Endothelial cell of umbilical vein (primary cell): ENCODE results near the gene SLC16A5. TPM values are rescaled to one million over a fixed set of nuclear protein-coding genes. Genes with fewer than 3 reads are reported as not detected.

Experiments
- BruUV-seq: library from RNA; stranded (reverse); fragments of 400-500 nt; replicated peaks from 2 replicates; lab custom pipeline; 2021; lab: Mats Ljungman, UMichigan
- CTCF ChIA-PET: fragments of 300-600, 350-600 bp; sonication (Branson Sonifier 250); formaldehyde crosslinking; loops from one replicate; lab custom pipeline; 2021; ENCODE audit warnings: antibody characterized with exemption, inconsistent platforms; lab: Charles Lee
- POLR2A ChIA-PET: fragments of 300-600, 350-600 bp; sonication (Branson Sonifier 250); formaldehyde crosslinking; loops from one replicate; lab custom pipeline; 2021; ENCODE audit warnings: antibody characterized with exemption, inconsistent platforms; lab: Charles Lee
- DNase-seq: peaks from one replicate; pipeline ENCODE4 v3.0.0-alpha.2; 2011; ENCODE audit warnings: low read depth, low spot score
- FAIRE-seq: peaks from 2 replicates; lab custom pipeline; 2011; peaks lifted over from hg19 to GRCh38; lab: Jason Lieb, UNC
- H2AFZ ChIP-seq: 2 replicates; pipeline ENCODE4 v1.6.0; 2012; ENCODE audit warnings: low read depth, low read length, control low read depth, inconsistent platforms
- H3K27ac ChIP-seq: 2 replicates; pipeline ENCODE4 v1.5.1; 2011; ENCODE audit warnings: low read depth, mild to moderate bottlenecking, control low read depth, low read length, moderate library complexity; ENCODE audit not compliant: insufficient read depth
- H3K27me3 ChIP-seq, 2 experiments: 2 replicates each; pipeline versions ENCODE4 v1.6.0 to v1.6.1; 2011; ENCODE audit warnings: low read length in 2 of 2, mixed read lengths in 1 of 2; ENCODE audit not compliant: control insufficient read depth in 2 of 2, insufficient read depth in 2 of 2
- H3K36me3 ChIP-seq, 2 experiments: 2 replicates in 1 of 2; 3 replicates in 1 of 2; pipeline ENCODE4 v1.5.1; 2011; ENCODE audit warnings: low read length in 2 of 2, mild to moderate bottlenecking in 1 of 2, moderate library complexity in 1 of 2; ENCODE audit not compliant: control insufficient read depth in 2 of 2, insufficient read depth in 2 of 2; ENCODE audit errors: extremely low read depth in 1 of 2
- H3K4me1 ChIP-seq: 3 replicates; pipeline ENCODE4 v1.5.1; 2011; ENCODE audit warnings: mild to moderate bottlenecking, low read length; ENCODE audit not compliant: control insufficient read depth, insufficient read depth; ENCODE audit errors: extremely low read depth
- H3K4me2 ChIP-seq: 2 replicates; pipeline ENCODE4 v1.6.1; 2011; ENCODE audit warnings: low read length, control low read depth, mixed read lengths; ENCODE audit not compliant: insufficient read depth
- H3K4me3 ChIP-seq, 3 experiments: fragments of 200-600 bp in 1 of 3; sonication (generic), shearing (Covaris generic) in 1 of 3; replicated peaks in 1 of 3; 2 replicates each; pipeline ENCODE4 v1.5.1; 2011 to 2016; ENCODE audit warnings: control low read depth in 3 of 3, low read length in 3 of 3, mild to moderate bottlenecking in 2 of 3, inconsistent platforms in 1 of 3, low read depth in 1 of 3, moderate library complexity in 1 of 3; ENCODE audit not compliant: insufficient read depth in 1 of 3
- H3K79me2 ChIP-seq: 2 replicates; pipeline ENCODE4 v1.6.0; 2012; ENCODE audit warnings: low read length, inconsistent platforms; ENCODE audit not compliant: control insufficient read depth, insufficient read depth
- H3K9ac ChIP-seq: replicated peaks from 2 replicates; pipeline ENCODE3; 2011; ENCODE audit warnings: low read length, control low read depth; ENCODE audit not compliant: insufficient read depth; ENCODE audit errors: extremely low read depth
- H3K9me1 ChIP-seq: replicated peaks from 3 replicates; pipeline ENCODE4 v1.6.0; 2011; ENCODE audit warnings: mild to moderate bottlenecking, low read length; ENCODE audit not compliant: control insufficient read depth, insufficient read depth; ENCODE audit errors: extremely low read depth
- H3K9me3 ChIP-seq: replicated peaks from 2 replicates; pipeline ENCODE4 v1.5.1; 2012; ENCODE audit warnings: low read length, inconsistent platforms; ENCODE audit not compliant: control insufficient read depth, insufficient read depth
- H4K20me1 ChIP-seq: replicated peaks from 2 replicates; pipeline ENCODE3; 2011; ENCODE audit warnings: mild to moderate bottlenecking, low read length; ENCODE audit not compliant: control insufficient read depth, insufficient read depth; ENCODE audit errors: extremely low read depth
- EZH2 ChIP-seq: IDR thresholded peaks from 2 replicates; pipeline ENCODE4 v1.6.1; 2012; ENCODE audit warnings: borderline replicate concordance, low read depth, mild to moderate bottlenecking, moderate library complexity, low read length, inconsistent platforms; ENCODE audit not compliant: severe bottlenecking
- FOS ChIP-seq: IDR thresholded peaks from 2 replicates; pipeline ENCODE4 v1.6.1; 2011; ENCODE audit warnings: mild to moderate bottlenecking, low read length, moderate library complexity, borderline replicate concordance; ENCODE audit not compliant: insufficient read depth
- GATA2 ChIP-seq: IDR thresholded peaks from 2 replicates; pipeline ENCODE4 v1.7.0; 2011; ENCODE audit warnings: low read depth, mild to moderate bottlenecking, moderate library complexity, mixed read lengths, low read length; ENCODE audit not compliant: insufficient read length, insufficient read depth
- JUN ChIP-seq: IDR thresholded peaks from 2 replicates; pipeline ENCODE4 v1.6.1; 2011; ENCODE audit warnings: borderline replicate concordance, low read depth; ENCODE audit not compliant: insufficient read length, insufficient read depth
- MYC ChIP-seq: IDR thresholded peaks from one replicate; pipeline ENCODE4 v1.6.1; 2011; ENCODE audit warnings: mild to moderate bottlenecking, low read depth, low read length
- POLR2A ChIP-seq: IDR thresholded peaks from 2 replicates; pipeline ENCODE4 v1.6.1; 2012; ENCODE audit warnings: low read depth, mild to moderate bottlenecking, control low read depth, low read length
- POLR2AphosphoS5 ChIP-seq: IDR thresholded peaks from 2 replicates; pipeline ENCODE4 v1.6.1; 2012; ENCODE audit warnings: low read depth, mild to moderate bottlenecking, control low read depth, low read length, moderate library complexity; ENCODE audit not compliant: insufficient read depth
- dilution Hi-C: fragments of 300-500 bp; cut with MboI; formaldehyde crosslinking; loops from one replicate; pipeline ENCODE4 v1.15.0; 2019; ENCODE audit warnings: low sequenced_read_pairs; ENCODE audit not compliant: extremely low pct_ligation_motif_present
- intact Hi-C: fragments of 100-400 bp; cut with micrococcal nuclease; formaldehyde crosslinking; loops from one replicate; pipeline ENCODE4 v1.10.0; 2022
- polyA plus RNA-seq, 4 experiments: library from polyadenylated mRNA; depleted of rRNA in 3 of 4; stranded (reverse) in 3 of 4; unstranded in 1 of 4; fragments of >200 nt; gene quantifications; 2 replicates each; pipeline versions ENCODE4 v1.2.1 to v1.2.3, GENCODE V29; 2011 to 2012; ENCODE audit warnings: missing spikeins in 1 of 4
- total RNA-seq: library from RNA; stranded (reverse); gene quantifications from 2 replicates; pipeline ENCODE4 v1.2.3, GENCODE V29; 2021
- TF ChIP-seq, protein P1 (sequence below): IDR thresholded peaks from 2 replicates; pipeline ENCODE4 v1.6.1; 2011; ENCODE audit not compliant: insufficient read depth, insufficient read length
- TF ChIP-seq, protein P2 (sequence below), 2 donors: IDR thresholded peaks; 1 replicate in 1 of 2; 2 replicates in 1 of 2; pipeline ENCODE4 v1.5.1; 2011; ENCODE audit warnings: low read length in 2 of 2, mild to moderate bottlenecking in 2 of 2, moderate library complexity in 2 of 2, control low read depth in 1 of 2, inconsistent platforms in 1 of 2, low read depth in 1 of 2; ENCODE audit not compliant: insufficient read depth in 1 of 2; ENCODE audit errors: extremely low read depth in 1 of 2

Gene SLC16A5
- total and polyA plus RNA-seq, 2 donors (not counting 3 experiments of a cell fraction or from before 2014, with no cell fraction given) = 16.4 to 23.3 TPM

DNA sequence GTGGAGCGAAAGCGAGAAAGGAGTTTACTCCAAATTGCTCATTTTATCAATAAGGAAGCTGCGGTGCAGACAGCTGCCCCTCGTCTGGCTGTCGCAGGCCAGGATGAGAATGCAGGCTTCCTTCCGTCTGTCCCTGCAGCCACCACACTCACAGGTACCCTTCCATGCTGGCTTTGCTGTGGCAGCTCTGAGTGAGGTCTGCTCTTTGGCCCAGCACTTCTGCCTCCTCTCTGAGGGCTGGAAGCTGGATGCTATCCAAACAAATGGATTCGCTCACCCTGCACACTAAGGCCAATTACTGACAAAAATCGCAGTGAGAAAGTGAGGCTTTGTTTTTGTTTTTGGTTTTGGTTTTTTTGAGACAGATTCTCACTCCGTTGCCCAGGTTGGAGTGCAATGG, 29.0 kb downstream of the SLC16A5 start:
- H3K36me3 ChIP-seq = peaks cover 2 to 3% of the 10 kb centered on the region in 2 experiments
- no peak overlapping the region for H3K4me3 ChIP-seq
- H3K9me3 ChIP-seq = no peaks in the 10 kb centered on the region
- H3K9me1 ChIP-seq = no peaks in the 10 kb centered on the region
- dilution Hi-C loops = no loop called here
- ChIA-PET POLR2A (no interaction called here), CTCF (interaction anchor here (0.6 to 5.5 kb wide), 6 partner anchors 9 to 86 kb away, joined by 3 to 257 read pairs (median 6); partner anchors contain the start of genes NT5C and NUP85)
- H3K27me3 ChIP-seq = no peaks in the 10 kb centered on the region
- BruUV-seq = no TSS peak
- no peaks in the 10 kb centered on the region for H3K79me2 ChIP-seq
- no peak overlapping the region for H3K27ac ChIP-seq
- no peak for TF ChIP-seq JUN
- TF ChIP-seq FOS = no peak
- TF ChIP-seq GATA2 = no peak
- TF ChIP-seq, protein P1, sequence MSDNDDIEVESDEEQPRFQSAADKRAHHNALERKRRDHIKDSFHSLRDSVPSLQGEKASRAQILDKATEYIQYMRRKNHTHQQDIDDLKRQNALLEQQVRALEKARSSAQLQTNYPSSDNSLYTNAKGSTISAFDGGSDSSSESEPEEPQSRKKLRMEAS = no peak
- TF ChIP-seq, protein P2, sequence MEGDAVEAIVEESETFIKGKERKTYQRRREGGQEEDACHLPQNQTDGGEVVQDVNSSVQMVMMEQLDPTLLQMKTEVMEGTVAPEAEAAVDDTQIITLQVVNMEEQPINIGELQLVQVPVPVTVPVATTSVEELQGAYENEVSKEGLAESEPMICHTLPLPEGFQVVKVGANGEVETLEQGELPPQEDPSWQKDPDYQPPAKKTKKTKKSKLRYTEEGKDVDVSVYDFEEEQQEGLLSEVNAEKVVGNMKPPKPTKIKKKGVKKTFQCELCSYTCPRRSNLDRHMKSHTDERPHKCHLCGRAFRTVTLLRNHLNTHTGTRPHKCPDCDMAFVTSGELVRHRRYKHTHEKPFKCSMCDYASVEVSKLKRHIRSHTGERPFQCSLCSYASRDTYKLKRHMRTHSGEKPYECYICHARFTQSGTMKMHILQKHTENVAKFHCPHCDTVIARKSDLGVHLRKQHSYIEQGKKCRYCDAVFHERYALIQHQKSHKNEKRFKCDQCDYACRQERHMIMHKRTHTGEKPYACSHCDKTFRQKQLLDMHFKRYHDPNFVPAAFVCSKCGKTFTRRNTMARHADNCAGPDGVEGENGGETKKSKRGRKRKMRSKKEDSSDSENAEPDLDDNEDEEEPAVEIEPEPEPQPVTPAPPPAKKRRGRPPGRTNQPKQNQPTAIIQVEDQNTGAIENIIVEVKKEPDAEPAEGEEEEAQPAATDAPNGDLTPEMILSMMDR (IDR thresholded peaks at IDR 0.05; ENCODE audit: extremely low read depth in 1 of 2, insufficient read depth in 1 of 2, low read depth in 1 of 2, low read length in 2 of 2) = no peak
- TF ChIP-seq EZH2 = no peak
- no peak for TF ChIP-seq POLR2AphosphoS5
- no peak for TF ChIP-seq POLR2A
- no peak for TF ChIP-seq MYC
- intact Hi-C loops = no loop called here
- no peak overlapping the region for H3K9ac ChIP-seq
- no peaks in the 10 kb centered on the region for H4K20me1 ChIP-seq
- no peak overlapping the region for H3K4me2 ChIP-seq
- peaks cover 7% of the 10 kb centered on the region for H3K4me1 ChIP-seq
- H2AFZ ChIP-seq = no peak overlapping the region
- no peak for FAIRE-seq
- no peak for DNase-seq
